Measurements from ENCODE around the gene DCAF4L1. TPM values are rescaled to one million over a fixed set of nuclear protein-coding genes. Genes with fewer than 3 reads are reported as not detected.

Gene DCAF4L1
- total RNA-seq, 1 donor from 2014 or later, result not detected

DNA sequence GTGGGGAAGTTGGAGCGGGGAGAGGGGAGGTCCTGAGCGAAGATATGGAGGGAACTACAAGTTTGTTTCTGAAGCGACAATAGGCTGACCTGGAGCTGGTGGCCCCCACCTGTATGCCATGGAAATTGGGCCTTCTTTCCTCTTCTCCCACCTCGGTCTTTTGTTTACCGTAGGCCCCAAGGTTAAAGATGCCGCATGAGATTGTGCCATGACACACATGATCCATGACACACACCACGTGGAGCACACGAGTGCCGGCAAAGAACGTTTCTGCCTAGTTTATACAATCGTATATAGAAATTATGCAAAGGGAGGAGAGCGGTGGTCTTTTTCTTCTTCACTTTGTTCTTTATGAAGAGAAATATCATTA lies 45.9 kb upstream of the DCAF4L1 start:
- intact Hi-C loops (cut with DNase I), result no loop called here
- Histone ChIP-seq H3K27ac (peak overlapping the region; percentile 53), H3K4me3 (peak overlapping the region; percentile 84), H3K27me3 (no peaks in the 10 kb centered on the region), H3K36me3 (peaks cover 0 to 3% of the 10 kb centered on the region in 2 donors), H3K9me3 (no peaks in the 10 kb centered on the region), H3K4me1 (peaks cover 12% of the 10 kb centered on the region)
- TF ChIP-seq POLR2AphosphoS5 (IDR thresholded peaks at IDR 0.05; ENCODE audit: insufficient read depth in 1 of 2, low read depth in 1 of 2) (no peak), POLR2A (IDR thresholded peaks at IDR 0.05) (no peak)
- TF ChIP-seq, protein P1, sequence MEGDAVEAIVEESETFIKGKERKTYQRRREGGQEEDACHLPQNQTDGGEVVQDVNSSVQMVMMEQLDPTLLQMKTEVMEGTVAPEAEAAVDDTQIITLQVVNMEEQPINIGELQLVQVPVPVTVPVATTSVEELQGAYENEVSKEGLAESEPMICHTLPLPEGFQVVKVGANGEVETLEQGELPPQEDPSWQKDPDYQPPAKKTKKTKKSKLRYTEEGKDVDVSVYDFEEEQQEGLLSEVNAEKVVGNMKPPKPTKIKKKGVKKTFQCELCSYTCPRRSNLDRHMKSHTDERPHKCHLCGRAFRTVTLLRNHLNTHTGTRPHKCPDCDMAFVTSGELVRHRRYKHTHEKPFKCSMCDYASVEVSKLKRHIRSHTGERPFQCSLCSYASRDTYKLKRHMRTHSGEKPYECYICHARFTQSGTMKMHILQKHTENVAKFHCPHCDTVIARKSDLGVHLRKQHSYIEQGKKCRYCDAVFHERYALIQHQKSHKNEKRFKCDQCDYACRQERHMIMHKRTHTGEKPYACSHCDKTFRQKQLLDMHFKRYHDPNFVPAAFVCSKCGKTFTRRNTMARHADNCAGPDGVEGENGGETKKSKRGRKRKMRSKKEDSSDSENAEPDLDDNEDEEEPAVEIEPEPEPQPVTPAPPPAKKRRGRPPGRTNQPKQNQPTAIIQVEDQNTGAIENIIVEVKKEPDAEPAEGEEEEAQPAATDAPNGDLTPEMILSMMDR (IDR thresholded peaks at IDR 0.05), result no peak
- DNase-seq (ENCODE audit: extremely low spot score in 2 of 2), result no peak

DNA sequence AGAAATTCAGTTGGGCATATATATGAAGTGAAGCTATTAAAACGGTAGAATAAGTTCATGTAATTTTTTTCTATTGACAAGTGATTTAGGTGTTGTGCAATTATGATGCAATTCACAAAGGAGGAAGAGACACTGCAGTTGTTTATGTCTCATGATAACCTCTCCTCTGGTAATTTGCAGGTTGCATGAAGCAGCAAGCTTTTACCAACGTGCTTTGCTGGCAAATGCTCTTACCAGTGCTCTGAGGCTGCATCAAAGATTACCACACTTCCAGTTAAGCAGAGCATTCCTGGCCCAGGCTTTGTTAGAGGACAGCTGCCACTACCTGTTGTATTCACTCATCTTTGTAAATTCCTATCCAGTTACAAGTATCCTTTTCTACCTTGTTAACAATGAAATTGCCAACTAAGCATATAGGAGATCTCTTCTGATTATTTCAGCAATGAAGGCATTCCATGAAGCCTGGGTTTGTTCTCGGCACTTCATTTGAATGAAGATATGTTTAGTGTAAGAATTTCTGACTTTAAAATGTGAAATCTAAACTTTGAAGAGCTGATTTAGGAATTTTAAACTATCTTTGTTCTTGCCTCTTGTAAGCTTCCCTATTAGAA lies 42.4 kb upstream of the DCAF4L1 start:
- H3K9me3 ChIP-seq, result no peaks in the 10 kb centered on the region
- H3K27me3 ChIP-seq, result no peaks in the 10 kb centered on the region
- H3K36me3 ChIP-seq, result peaks cover 0 to 11% of the 10 kb centered on the region in 2 donors
- TF ChIP-seq, protein P1 (IDR thresholded peaks at IDR 0.05), result no peak
- peak in 1 of 2 donors; percentile 59 for TF ChIP-seq POLR2AphosphoS5 (IDR thresholded peaks at IDR 0.05; ENCODE audit: insufficient read depth in 1 of 2, low read depth in 1 of 2)
- TF ChIP-seq POLR2A (IDR thresholded peaks at IDR 0.05), result no peak
- intact Hi-C loops (cut with DNase I), result no loop called here
- peaks cover 12% of the 10 kb centered on the region for H3K4me1 ChIP-seq
- H3K4me3 ChIP-seq, result no peak overlapping the region
- H3K27ac ChIP-seq, result no peak overlapping the region
- DNase-seq (ENCODE audit: extremely low spot score in 2 of 2), result no peak

DNA sequence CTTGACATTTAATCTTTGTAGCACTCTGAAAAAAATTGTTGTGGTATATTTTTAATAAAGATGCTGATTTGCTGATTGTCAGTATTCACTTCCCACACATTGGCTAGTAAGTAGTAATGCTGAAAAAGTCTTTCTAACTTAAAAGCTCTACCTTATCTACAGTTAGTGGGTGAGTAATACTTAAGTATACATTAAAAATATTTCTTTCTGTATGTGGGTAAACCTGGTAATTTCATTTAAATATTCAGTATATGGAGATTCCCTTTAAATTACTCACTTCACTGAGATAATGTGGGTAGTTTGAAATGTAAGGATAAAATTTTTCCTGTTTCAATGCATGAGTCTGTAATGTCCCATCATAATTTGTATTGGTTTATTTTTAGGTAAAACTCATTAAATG lies 40.7 kb upstream of the DCAF4L1 start:
- TF ChIP-seq, protein P1 (IDR thresholded peaks at IDR 0.05), result no peak
- TF ChIP-seq POLR2A (IDR thresholded peaks at IDR 0.05) (no peak), POLR2AphosphoS5 (IDR thresholded peaks at IDR 0.05; ENCODE audit: insufficient read depth in 1 of 2, low read depth in 1 of 2) (no peak)
- peaks cover 11% of the 10 kb centered on the region for H3K4me1 ChIP-seq
- intact Hi-C loops (cut with DNase I), result no loop called here
- no peaks in the 10 kb centered on the region for H3K27me3 ChIP-seq
- H3K36me3 ChIP-seq, result peaks cover 0 to 25% of the 10 kb centered on the region in 2 donors
- no peak overlapping the region for H3K27ac ChIP-seq
- no peak for DNase-seq (ENCODE audit: extremely low spot score in 2 of 2)
- H3K4me3 ChIP-seq, result no peak overlapping the region
- no peaks in the 10 kb centered on the region for H3K9me3 ChIP-seq

DNA sequence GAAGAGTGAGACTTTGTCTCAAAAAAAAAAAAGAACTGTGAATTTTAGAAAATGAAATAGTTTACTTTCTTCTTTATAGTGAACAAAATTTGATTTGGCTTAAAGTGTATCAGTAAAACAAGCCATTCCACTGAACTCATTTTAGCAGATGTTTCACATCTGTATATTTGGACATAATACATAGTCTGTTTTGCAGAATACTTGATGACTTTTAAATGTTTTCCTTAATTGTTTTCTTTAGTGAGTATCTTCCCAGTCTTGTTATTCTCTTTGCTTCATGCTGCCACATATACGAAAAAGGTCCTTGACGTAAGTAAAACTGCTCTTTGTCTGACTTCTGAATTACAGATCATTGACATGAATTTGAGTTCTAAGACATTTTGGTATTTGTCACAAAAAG lies 38.0 kb upstream of the DCAF4L1 start:
- intact Hi-C loops (cut with DNase I), result no loop called here
- Histone ChIP-seq H3K9me3 (no peaks in the 10 kb centered on the region), H3K27ac (no peak overlapping the region), H3K27me3 (no peaks in the 10 kb centered on the region), H3K36me3 (peaks cover 0 to 26% of the 10 kb centered on the region in 2 donors), H3K4me3 (no peak overlapping the region), H3K4me1 (no peaks in the 10 kb centered on the region)
- no peak for DNase-seq (ENCODE audit: extremely low spot score in 2 of 2)
- TF ChIP-seq POLR2AphosphoS5 (IDR thresholded peaks at IDR 0.05; ENCODE audit: insufficient read depth in 1 of 2, low read depth in 1 of 2), result no peak

DNA sequence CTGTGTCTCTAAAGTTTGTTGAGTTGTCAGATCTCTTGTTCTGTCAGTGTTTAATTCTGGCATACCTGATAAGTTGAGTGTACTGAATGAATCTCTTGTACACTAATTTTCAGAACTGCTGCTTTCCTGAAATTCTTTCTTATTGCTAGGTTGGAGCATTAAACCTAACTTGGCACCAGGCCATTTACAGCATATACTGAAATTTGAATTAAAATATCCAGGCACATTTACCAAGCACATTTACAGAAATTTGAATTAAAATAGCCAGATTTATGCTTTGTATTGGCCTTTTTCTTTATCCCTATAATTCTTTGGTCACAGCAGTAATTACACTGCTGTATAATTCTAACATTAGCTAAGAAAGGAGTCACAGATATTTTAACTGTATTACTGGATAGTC lies 37.5 kb upstream of the DCAF4L1 start:
- no peaks in the 10 kb centered on the region for H3K9me3 ChIP-seq
- H3K36me3 ChIP-seq, result peaks cover 0 to 26% of the 10 kb centered on the region in 2 donors
- no peak for DNase-seq (ENCODE audit: extremely low spot score in 2 of 2)
- intact Hi-C loops (cut with DNase I), result no loop called here
- TF ChIP-seq, protein P1 (IDR thresholded peaks at IDR 0.05), result no peak
- TF ChIP-seq POLR2AphosphoS5 (IDR thresholded peaks at IDR 0.05; ENCODE audit: insufficient read depth in 1 of 2, low read depth in 1 of 2) (no peak), POLR2A (IDR thresholded peaks at IDR 0.05) (no peak)
- H3K27ac ChIP-seq, result no peak overlapping the region
- H3K4me1 ChIP-seq, result no peaks in the 10 kb centered on the region
- no peak overlapping the region for H3K4me3 ChIP-seq
- H3K27me3 ChIP-seq, result no peaks in the 10 kb centered on the region

All from vagina (tissue), 2 donors.